GM18873 (cell line): ENCODE data around the gene SNX18.

ENCODE experiments used
- ATAC-seq: cut with Tn5 transposase; IDR thresholded peaks from one replicate; pipeline ENCODE4 v1.9.1; 2021; ENCODE audit warnings: mild to moderate bottlenecking, moderate library complexity, moderate number of reproducible peaks; ENCODE audit not compliant: unreplicated experiment, low FRiP score

The SNX18 gene

DNA sequence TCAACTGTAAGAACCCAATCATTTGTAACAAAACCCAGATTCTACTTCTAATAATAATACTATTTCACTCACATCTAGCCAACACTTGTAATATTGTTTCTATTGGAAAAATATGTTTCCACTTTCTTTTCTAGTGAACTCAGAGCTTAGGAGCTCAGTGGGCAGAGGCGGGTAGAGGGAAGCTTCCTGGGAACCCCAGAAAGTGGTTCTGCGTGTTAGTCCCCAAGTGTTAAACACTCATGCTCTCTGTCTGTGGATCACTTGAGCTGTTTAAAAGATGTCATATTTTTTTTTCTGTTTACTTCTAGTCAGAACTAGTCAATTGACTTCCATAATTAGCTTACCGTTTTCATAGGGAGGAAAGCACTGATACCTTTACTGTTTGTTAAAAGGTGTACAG, 20.6 kb downstream of the SNX18 start:
- ATAC-seq = no peak

GRCh38 chr5:54539001-54539400, 21.4 kb downstream of the SNX18 start:
- ATAC-seq = no peak

DNA sequence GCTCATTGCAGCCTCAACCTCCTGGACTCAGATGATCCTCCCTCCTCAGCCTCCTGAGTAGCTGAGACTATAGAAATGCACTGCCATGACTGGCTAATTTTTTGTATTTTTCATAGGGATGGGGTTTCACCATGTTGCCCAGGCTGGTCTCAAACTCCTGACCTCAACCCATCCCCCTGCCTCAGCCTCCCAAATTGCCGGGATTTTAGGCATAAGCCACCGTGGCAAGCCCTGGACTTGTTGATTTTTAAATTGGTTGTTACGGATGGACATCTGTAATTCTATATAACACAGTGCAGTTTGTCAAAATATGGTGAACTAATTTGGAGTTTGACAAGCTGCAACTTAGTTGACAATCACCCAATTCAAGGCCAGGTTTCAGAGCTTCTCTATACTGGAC, 22.7 kb downstream of the SNX18 start:
- no peak for ATAC-seq

DNA sequence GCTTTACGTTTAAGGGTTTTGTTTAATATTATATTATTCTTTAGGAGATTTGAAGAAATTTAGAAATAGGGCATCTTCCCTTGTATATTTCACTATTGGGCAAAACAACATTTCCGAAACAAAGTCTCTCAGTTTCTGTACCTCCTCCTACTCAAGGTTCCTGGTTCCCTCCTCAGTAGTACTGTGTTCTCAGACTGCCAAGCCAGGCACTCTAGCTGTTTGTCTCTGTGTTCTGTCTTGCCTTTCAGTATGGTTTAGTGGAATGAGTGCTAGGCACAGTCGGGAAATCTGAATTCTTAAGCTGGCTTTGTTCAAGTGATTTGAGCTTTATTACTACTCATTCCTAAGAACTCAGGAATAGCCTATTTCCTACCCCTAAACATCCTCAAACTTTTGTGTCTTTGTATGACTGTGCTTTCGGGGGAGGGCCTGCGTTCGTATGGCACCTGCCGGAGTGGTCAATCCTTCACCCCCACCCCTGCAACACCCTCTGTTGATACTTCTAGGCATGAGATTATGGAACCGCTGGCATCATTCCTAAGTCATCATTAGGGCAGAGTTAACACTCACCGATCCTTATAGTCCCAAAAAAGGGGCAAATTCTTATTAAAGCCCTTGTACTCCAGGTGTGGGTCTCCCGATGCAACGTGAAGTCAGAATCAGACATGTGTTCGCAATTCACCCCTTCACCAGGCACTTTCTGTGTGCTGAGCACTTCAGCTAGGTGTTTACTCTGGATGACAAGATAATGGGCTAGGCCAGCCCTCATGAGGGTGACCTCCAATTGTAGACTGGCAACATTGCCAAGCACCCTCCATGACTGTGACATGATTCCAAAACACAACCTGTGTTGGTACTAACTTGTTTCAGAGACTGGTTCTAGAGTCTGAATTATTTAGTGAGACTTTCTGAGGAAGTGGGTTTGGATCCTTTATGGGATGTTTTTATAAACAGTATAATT, 24.5 kb downstream of the SNX18 start:
- no peak for ATAC-seq

DNA sequence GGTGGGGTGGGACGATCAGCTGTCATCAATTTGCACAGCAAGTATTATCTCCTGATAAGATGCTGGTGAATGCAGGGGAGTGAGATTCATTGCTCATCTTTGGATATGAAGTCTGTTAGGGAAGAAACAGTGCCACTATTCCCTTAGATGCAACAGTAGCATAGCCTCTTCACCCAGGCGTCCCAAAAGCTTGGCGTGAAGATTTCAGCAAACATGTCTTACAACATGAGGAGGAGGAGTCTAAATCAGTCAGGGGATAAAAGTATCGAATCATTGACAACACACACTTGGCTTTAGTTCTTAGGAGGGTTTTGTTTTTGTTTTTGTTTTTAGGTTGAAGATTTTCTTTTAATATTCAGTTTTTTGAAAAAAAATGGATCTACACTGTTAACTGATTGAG, 26.5 kb downstream of the SNX18 start:
- no peak for ATAC-seq

DNA sequence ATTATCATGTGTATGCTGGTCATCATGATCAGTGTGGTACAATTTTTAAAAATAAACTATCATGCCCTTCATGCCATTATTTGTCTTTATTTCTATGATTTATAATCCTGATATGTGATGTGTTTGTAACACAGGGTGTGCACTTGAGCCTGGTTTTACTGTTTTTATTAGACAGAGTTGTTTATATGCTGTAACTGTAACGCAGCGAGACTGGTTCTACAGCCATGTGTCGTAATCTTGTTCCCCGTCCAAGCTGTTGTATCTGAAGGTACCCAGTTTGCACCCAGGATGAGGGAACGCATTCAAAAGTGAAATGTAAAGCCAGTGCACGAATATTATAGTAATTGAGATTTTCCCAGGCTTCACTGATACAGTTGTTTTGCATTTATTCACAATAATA, 28.2 kb downstream of the SNX18 start:
- ATAC-seq = no peak

DNA sequence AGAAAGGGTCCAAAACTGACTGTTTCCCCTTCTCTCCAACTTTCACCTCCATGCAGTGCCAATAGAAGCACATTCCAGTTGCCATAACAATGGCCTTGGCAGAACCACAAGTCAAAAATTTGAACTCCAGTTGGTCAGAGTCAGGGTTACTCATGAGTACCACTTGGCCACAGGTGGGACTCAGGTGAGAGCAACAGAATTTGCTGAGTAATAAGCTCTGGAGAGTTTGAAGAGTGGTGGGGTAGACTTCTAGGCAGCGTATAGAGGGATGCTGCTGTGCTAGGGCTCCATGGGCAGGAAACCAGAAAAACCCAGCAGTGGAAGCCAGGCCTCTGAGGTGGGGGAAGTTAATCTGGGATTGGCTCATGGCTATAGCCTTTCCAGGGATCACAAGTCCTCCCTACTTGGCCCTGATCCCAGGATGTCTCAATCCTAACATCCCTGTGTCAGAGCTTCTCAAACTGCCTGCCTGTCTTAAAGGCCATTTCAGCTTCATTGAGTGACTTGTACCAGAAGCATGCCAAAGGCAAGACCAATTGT, 30.2 kb downstream of the SNX18 start:
- ATAC-seq = no peak

- no peak for ATAC-seq
These were observed 31.0 kb downstream of the SNX18 start for GRCh38 chr5:54548565-54548964.

GRCh38 chr5:54551292-54551691, 33.7 kb downstream of the SNX18 start:
- ATAC-seq = no peak

- ATAC-seq = no peak
These were observed 34.4 kb downstream of the SNX18 start for GRCh38 chr5:54551926-54552325.

DNA sequence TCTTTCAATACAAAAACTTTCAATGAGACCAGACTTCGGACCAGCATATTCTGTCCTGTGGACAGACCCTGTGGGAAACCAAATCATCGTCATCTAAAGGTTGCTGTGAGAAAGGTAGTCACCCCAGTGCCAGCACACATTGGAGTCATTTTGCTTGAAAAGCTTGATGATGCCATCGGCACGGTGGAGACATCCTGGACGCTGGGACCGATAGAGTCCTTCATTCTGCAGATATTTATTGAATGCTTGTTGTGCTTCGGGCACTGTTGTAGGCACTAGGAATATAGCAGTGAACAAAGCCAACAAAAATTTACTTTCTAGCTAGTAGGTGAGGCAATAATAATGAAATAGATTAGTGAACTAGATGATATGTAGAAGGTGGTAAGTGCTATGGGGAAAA, 34.9 kb downstream of the SNX18 start:
- no peak for ATAC-seq

DNA sequence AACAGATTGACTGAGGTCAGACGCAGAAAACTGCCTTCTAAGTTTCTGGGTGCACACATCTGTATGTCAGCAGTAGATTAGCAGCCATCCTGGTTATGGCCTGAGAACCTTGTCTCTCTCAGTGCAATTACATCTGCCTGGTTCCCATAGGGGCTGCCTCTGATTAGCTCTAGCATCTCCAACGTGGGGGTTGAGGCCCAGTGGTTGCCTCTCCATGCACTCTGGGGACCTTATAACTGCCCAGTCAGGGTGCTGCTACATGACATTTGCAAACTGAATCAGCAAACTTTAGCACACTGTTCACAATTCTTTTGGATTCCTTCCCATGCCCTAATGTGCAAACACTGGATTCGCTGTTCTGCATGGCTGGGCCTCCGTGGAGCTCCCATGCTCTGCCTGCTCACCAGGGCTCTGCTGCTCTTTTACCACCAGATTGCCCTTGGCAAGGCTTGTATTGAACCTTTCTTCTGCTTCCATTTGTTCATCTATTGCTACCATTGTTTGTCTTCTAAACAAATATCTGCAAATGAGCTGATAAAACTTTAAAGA, 36.2 kb downstream of the SNX18 start:
- no peak for ATAC-seq

GRCh38 chr5:54556141-54556540, 38.6 kb downstream of the SNX18 start:
- no peak for ATAC-seq

- no peak for ATAC-seq
These were observed 40.8 kb downstream of the SNX18 start for GRCh38 chr5:54558362-54558761.

GRCh38 chr5:54561651-54562050, 44.1 kb downstream of the SNX18 start:
- ATAC-seq = no peak

DNA sequence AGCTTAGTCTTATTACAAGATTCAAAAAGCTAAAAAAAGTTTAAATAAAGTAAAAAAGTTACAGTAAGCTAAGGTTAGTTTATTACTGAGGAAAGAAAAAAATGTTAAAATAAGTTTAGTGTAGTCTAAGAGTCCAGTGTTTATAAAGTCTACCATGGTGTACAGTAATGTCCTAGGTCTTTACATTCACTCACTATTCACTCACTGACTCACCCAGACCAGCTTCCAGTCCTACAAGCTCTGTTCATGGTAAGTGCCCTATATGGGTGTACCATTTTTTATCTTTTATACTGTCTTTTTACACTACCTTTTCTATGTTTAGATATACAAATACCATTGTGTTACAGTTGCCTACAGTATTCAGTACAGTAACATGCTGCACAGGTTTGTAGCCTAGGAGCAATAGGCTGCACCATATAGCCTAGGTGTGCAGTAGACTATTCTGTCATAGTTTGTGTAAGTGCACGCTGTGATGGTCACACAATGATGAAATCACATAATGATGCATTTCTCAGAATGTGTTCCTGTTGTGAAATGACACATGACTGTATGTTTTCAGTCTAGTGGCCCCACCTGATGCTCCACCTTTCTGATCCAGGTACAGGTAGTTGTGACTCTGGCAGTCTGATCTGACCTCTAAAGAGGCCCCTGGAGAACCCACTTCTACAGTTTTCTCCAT, 45.7 kb downstream of the SNX18 start:
- ATAC-seq = no peak

DNA sequence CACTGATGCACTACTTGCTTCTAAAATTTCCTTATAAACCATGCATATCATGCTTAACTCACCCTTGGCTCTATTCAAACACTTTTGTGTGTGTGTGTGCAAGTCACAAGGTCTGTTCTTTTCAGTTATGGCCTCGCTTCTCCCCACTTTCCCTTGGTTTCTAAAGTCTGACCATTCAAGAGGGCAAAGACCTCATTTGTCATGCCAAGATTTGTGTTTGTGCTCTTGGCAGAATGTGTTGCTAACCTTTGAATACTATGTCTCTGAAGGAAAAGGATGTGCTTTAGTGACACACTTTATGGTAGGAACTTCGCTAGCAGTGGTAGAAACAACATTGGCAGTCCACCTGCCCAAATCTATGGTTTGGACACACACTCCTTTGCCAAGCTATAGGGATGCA, 50.4 kb downstream of the SNX18 start:
- no peak for ATAC-seq

DNA sequence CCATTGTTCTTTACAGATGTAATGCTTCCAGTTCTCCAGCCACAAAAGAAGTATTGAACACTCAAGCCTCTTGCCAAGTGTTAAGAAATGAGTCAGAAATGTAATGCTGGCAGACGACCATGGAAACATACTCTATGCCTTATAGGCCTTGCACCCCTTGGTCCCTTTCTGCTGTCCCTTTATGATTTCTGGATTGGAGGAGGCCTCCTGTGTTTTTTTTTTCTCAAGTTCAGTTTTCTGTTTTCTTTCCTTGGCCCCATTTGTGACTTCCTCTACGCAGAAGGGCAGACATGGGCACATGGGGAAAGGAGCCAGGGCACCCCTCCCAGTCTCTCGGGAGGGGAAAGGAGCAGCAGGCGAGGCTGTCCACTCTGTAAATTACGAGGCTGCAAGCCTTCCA, 53.4 kb downstream of the SNX18 start:
- no peak for ATAC-seq

GRCh38 chr5:54571462-54571861, 53.9 kb downstream of the SNX18 start:
- no peak for ATAC-seq

GRCh38 chr5:54573812-54574489, 56.4 kb downstream of the SNX18 start:
- ATAC-seq = no peak

- ATAC-seq = no peak
These were observed 60.0 kb downstream of the SNX18 start for GRCh38 chr5:54577528-54577927.
